ENCODE results near the gene MBD3L1.

MBD3L1 gene

DNA sequence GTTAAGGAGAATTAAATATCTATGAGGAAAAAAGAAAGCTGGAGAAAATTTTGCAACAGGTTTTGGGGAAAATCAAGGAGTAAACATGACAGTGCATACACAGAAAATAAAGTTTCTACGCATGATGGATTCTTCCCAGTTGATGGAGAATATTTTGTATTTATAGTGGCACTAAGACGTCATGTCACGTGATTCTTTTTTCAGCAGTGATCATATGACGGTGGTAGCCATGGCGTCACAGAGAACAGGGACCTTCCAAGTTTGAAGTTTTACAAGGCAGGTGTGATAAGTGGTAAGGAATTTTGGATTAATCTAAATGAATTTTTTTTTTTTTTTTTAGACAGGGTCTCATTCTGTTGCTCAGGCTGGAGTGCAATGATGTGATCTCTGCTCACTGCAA is 8.5 kb downstream of the MBD3L1 start:
- DNase-seq (ENCODE audit: low spot score in 2 of 2) (no peak), ATAC-seq (ENCODE audit: low read depth) (no peak)
- no peaks in the 10 kb centered on the region for H3K36me3 Mint-ChIP-seq
- H3K4me3 Mint-ChIP-seq: no peak overlapping the region
- peaks cover 4% of the 10 kb centered on the region for H3K27me3 Mint-ChIP-seq
- no peaks in the 10 kb centered on the region for H3K4me1 Mint-ChIP-seq
- no peak overlapping the region for H3K27ac Mint-ChIP-seq
- peaks cover 6% of the 10 kb centered on the region for H3K9me3 Mint-ChIP-seq

DNA sequence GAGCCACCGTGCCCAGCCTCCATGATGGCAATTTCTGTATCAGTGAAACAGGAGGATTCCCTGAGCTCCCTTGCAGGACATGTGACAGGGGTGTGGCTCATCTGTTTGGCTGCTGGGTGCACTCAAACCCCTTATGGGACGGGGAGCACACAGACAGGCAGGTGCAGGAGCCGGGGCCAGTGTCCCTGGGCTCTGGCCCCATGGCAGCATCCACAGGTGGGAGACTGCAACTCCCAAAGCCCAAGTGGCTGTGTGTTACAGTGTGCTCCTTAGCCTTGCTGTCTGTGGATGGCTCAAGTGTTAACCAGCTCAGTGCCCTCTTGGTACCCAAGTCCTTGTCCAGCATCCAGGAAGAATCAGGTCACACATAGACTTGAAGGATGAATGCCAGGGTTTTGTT is 14.6 kb downstream of the MBD3L1 start:
- peaks cover 4% of the 10 kb centered on the region for H3K27me3 Mint-ChIP-seq
- no peaks in the 10 kb centered on the region for H3K4me1 Mint-ChIP-seq
- peaks cover 12% of the 10 kb centered on the region for H3K36me3 Mint-ChIP-seq
- ATAC-seq (ENCODE audit: low read depth) (no peak), DNase-seq (ENCODE audit: low spot score in 2 of 2) (no peak)
- H3K9me3 Mint-ChIP-seq: peaks cover 16% of the 10 kb centered on the region
- H3K27ac Mint-ChIP-seq: no peak overlapping the region
- no peak overlapping the region for H3K4me3 Mint-ChIP-seq

- H3K9me3 Mint-ChIP-seq: peaks cover 20% of the 10 kb centered on the region
- no peak for DNase-seq (ENCODE audit: low spot score in 2 of 2)
- no peak for ATAC-seq (ENCODE audit: low read depth)
- H3K4me3 Mint-ChIP-seq: no peak overlapping the region
- H3K27ac Mint-ChIP-seq: no peak overlapping the region
- peaks cover 12% of the 10 kb centered on the region for H3K36me3 Mint-ChIP-seq
- H3K4me1 Mint-ChIP-seq: no peaks in the 10 kb centered on the region
- peaks cover 7% of the 10 kb centered on the region for H3K27me3 Mint-ChIP-seq
Measured at GRCh38 chr19:8849232-8849631, 17.1 kb downstream of the MBD3L1 start.

GRCh38 chr19:8850488-8850887 is 18.3 kb downstream of the MBD3L1 start:
- DNase-seq (ENCODE audit: low spot score in 2 of 2): no peak
- Mint-ChIP-seq H3K27me3 (peaks cover 7% of the 10 kb centered on the region), H3K4me3 (no peak overlapping the region), H3K27ac (no peak overlapping the region), H3K36me3 (peaks cover 12% of the 10 kb centered on the region), H3K4me1 (no peaks in the 10 kb centered on the region), H3K9me3 (peaks cover 20% of the 10 kb centered on the region)
- ATAC-seq (ENCODE audit: low read depth): no peak

- Mint-ChIP-seq H3K4me1 (no peaks in the 10 kb centered on the region), H3K27ac (no peak overlapping the region), H3K9me3 (peaks cover 4% of the 10 kb centered on the region), H3K36me3 (no peaks in the 10 kb centered on the region), H3K27me3 (peaks cover 4% of the 10 kb centered on the region), H3K4me3 (no peak overlapping the region)
- DNase-seq (ENCODE audit: low spot score in 2 of 2) (no peak), ATAC-seq (ENCODE audit: low read depth) (no peak)
Measured at GRCh38 chr19:8858260-8858659, 26.1 kb downstream of the MBD3L1 start.

GRCh38 chr19:8866344-8866743 is 34.2 kb downstream of the MBD3L1 start:
- H3K27me3 Mint-ChIP-seq: peaks cover 1% of the 10 kb centered on the region
- H3K4me1 Mint-ChIP-seq: no peaks in the 10 kb centered on the region
- no peak overlapping the region for H3K27ac Mint-ChIP-seq
- H3K9me3 Mint-ChIP-seq: peaks cover 3% of the 10 kb centered on the region
- DNase-seq (ENCODE audit: low spot score in 2 of 2) (no peak), ATAC-seq (ENCODE audit: low read depth) (no peak)
- H3K4me3 Mint-ChIP-seq: no peak overlapping the region
- H3K36me3 Mint-ChIP-seq: no peaks in the 10 kb centered on the region

DNA sequence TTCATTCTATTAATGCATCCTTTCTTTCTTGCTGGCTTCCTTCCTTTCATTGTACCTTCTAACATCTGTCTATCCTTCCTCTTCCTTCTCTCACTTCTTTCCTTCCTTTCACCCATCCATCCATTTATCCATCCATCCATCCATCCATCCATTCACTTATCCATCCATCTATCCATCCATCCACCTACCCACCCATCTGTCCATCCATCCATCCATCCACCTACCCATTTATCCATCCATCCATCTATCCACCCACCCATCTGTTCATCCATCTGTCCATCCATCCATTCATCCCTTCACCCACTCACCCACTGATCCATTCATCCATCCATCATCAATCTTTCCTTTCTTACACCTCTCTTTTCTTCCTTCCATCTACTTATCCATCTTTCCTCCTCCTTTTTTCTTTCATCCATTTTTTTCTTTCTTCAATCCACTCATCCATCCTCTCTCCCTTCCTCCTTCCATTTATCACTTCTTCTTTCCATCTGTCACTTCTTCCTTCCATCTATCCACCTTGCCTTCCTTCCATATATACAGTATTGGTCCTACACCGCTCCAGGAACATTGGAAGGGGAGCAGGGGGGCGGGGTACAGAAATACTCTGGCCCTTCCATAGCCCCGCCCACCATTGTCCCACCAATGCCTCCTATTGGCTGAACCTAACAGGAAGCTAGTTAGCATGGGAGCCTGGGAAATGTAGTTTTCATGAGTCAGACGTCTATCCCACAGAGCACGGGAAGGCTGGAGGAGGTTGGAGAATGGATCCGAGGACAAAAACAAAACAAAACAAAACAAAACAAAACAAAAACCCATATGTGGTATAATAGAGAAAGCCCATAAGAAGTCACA is 45.9 kb downstream of the MBD3L1 start:
- H3K36me3 Mint-ChIP-seq: peaks cover 9% of the 10 kb centered on the region
- no peaks in the 10 kb centered on the region for H3K4me1 Mint-ChIP-seq
- peaks cover 6% of the 10 kb centered on the region for H3K27me3 Mint-ChIP-seq
- DNase-seq (ENCODE audit: low spot score in 2 of 2): no peak
- no peak overlapping the region for H3K4me3 Mint-ChIP-seq
- no peak for ATAC-seq (ENCODE audit: low read depth)
- H3K9me3 Mint-ChIP-seq: peaks cover 17% of the 10 kb centered on the region
- no peak overlapping the region for H3K27ac Mint-ChIP-seq

DNA sequence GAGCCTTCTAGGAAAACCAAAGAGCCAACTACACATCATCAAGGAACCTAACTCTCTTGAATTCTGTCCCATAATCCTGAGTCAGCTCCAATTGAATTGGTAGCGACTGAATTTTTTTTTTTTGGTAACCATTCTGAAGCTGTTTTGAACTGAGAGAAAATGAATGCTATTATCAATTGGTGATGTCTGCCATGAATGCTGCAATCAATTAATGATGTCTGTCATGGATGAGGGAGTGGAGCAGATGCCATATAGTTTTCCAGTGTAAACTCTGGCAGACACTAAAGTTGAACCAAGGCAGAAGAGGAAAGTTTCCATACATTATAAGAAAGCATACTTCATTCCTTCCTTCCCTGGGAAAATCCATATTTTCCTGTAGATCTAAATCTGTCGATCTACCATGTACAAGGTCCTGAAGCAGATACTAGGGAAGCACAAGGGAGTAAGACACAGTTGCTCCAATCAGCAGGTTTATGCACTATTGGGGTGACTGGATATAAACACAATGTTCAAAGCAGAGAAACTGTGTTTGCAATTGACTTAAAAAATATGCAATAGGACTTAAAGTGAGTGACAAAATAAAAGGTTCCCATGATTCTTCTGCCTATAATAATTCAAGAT is 48.8 kb downstream of the MBD3L1 start:
- peaks cover 9% of the 10 kb centered on the region for H3K36me3 Mint-ChIP-seq
- ATAC-seq (ENCODE audit: low read depth) (no peak), DNase-seq (ENCODE audit: low spot score in 2 of 2) (no peak)
- H3K27me3 Mint-ChIP-seq: peaks cover 6% of the 10 kb centered on the region
- H3K4me3 Mint-ChIP-seq: no peak overlapping the region
- H3K27ac Mint-ChIP-seq: no peak overlapping the region
- peaks cover 21% of the 10 kb centered on the region for H3K9me3 Mint-ChIP-seq
- H3K4me1 Mint-ChIP-seq: no peaks in the 10 kb centered on the region

GRCh38 chr19:8881512-8881911 is 49.3 kb downstream of the MBD3L1 start:
- DNase-seq (ENCODE audit: low spot score in 2 of 2) (no peak), ATAC-seq (ENCODE audit: low read depth) (no peak)
- no peak overlapping the region for H3K27ac Mint-ChIP-seq
- no peak overlapping the region for H3K4me3 Mint-ChIP-seq
- peaks cover 21% of the 10 kb centered on the region for H3K9me3 Mint-ChIP-seq
- H3K36me3 Mint-ChIP-seq: peaks cover 9% of the 10 kb centered on the region
- H3K4me1 Mint-ChIP-seq: no peaks in the 10 kb centered on the region
- peaks cover 6% of the 10 kb centered on the region for H3K27me3 Mint-ChIP-seq

DNA sequence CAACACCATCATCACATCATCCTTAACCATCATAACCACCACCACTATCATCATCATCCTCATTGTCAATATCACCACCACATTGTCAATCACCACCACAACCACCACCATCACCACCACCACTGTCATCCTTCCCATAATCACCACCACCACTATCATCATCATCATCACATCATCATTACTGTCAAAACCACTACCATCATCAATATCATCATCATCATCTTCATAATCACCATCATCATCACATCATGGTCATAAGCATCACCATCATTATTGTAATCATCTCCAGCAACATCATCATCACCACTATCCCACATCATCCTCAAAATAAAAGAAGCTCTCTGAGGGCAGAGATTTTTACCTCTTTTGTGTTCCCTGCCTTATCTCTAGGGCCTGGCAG is 52.2 kb downstream of the MBD3L1 start:
- ATAC-seq (ENCODE audit: low read depth): no peak
- H3K4me1 Mint-ChIP-seq: no peaks in the 10 kb centered on the region
- peaks cover 10% of the 10 kb centered on the region for H3K9me3 Mint-ChIP-seq
- no peak overlapping the region for H3K4me3 Mint-ChIP-seq
- H3K27ac Mint-ChIP-seq: no peak overlapping the region
- no peaks in the 10 kb centered on the region for H3K27me3 Mint-ChIP-seq
- no peak for DNase-seq (ENCODE audit: low spot score in 2 of 2)
- H3K36me3 Mint-ChIP-seq: peaks cover 2% of the 10 kb centered on the region

- Mint-ChIP-seq H3K36me3 (no peaks in the 10 kb centered on the region), H3K27me3 (no peaks in the 10 kb centered on the region), H3K9me3 (peaks cover 4% of the 10 kb centered on the region), H3K4me3 (no peak overlapping the region), H3K27ac (no peak overlapping the region), H3K4me1 (no peaks in the 10 kb centered on the region)
- ATAC-seq (ENCODE audit: low read depth): no peak
- DNase-seq (ENCODE audit: low spot score in 2 of 2): no peak
Measured at GRCh38 chr19:8887364-8887763, 55.2 kb downstream of the MBD3L1 start.

DNA sequence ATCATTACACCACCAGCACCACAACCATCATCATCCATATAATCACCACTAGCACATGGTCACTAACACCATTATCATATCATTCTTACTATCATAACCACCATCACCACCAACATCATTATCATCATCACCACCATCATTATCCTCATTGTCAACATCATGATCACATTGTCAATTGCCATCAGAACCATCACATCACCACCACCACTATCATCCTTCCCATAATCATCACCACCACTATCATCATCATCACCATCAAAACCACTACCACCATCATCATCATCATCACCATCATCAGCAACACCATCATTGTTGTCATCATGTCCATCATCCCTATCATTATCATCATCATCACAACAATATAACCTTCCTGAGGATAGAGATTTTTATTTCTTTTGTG is 58.1 kb downstream of the MBD3L1 start:
- H3K27me3 Mint-ChIP-seq: no peaks in the 10 kb centered on the region
- no peak for DNase-seq (ENCODE audit: low spot score in 2 of 2)
- H3K4me3 Mint-ChIP-seq: no peak overlapping the region
- H3K36me3 Mint-ChIP-seq: no peaks in the 10 kb centered on the region
- no peak overlapping the region for H3K27ac Mint-ChIP-seq
- ATAC-seq (ENCODE audit: low read depth): no peak
- no peaks in the 10 kb centered on the region for H3K4me1 Mint-ChIP-seq
- H3K9me3 Mint-ChIP-seq: no peaks in the 10 kb centered on the region

All from memory B cell (primary cell).